Measurements from ENCODE around the gene KIF26B. TPM values are rescaled to one million over a fixed set of nuclear protein-coding genes. Genes with fewer than 3 reads are reported as not detected.

Gene KIF26B
- polyA plus RNA-seq, 1 donor (not counting 4 experiments of a cell fraction or from before 2014, with no cell fraction given), result 0.58 TPM

- peak; percentile 93 for FAIRE-seq
- Histone ChIP-seq H2AFZ (ENCODE audit: control insufficient read depth, low read length) (no peak overlapping the region), H3K4me3 (ENCODE audit: control insufficient read depth in 2 of 3, extremely low read depth in 1 of 3, insufficient read depth in 2 of 3, low read depth in 1 of 3, low read length in 3 of 3) (no peak overlapping the region), H4K20me1 (ENCODE audit: control insufficient read depth, extremely low read depth, insufficient read depth, low read length) (no peaks in the 10 kb centered on the region), H3K9me3 (ENCODE audit: control insufficient read depth, low read depth, low read length) (no peaks in the 10 kb centered on the region), H3K9me1 (ENCODE audit: control insufficient read depth, extremely low read depth, insufficient read depth, low read length) (no peaks in the 10 kb centered on the region), H3K79me2 (ENCODE audit: control insufficient read depth, insufficient read depth, low read length) (no peaks in the 10 kb centered on the region), H3K9ac (ENCODE audit: control insufficient read depth, extremely low read depth, insufficient read depth, low read length) (no peak overlapping the region), H3K4me1 (ENCODE audit: control insufficient read depth, extremely low read depth, insufficient read depth, low read length) (peaks cover 4% of the 10 kb centered on the region), H3K27ac (ENCODE audit: control insufficient read depth, insufficient read depth, low read length) (no peak overlapping the region), H3K36me3 (ENCODE audit: control insufficient read depth in 2 of 2, extremely low read depth in 1 of 2, insufficient read depth in 2 of 2, low read length in 2 of 2) (no peaks in the 10 kb centered on the region), H3K4me2 (ENCODE audit: control insufficient read depth, extremely low read depth, insufficient read depth, low read depth, low read length) (peak overlapping the region; percentile 14), H3K27me3 (ENCODE audit: control insufficient read depth, extremely low read depth, insufficient read depth, low read length) (no peaks in the 10 kb centered on the region)
- dilution Hi-C loops (cut with MboI; ENCODE audit: extremely low pct_ligation_motif_present, low sequenced_read_pairs), result no loop called here
- TF ChIP-seq EZH2 (IDR thresholded peaks at IDR 0.05; ENCODE audit: low read length), result no peak
- TF ChIP-seq, protein P1, sequence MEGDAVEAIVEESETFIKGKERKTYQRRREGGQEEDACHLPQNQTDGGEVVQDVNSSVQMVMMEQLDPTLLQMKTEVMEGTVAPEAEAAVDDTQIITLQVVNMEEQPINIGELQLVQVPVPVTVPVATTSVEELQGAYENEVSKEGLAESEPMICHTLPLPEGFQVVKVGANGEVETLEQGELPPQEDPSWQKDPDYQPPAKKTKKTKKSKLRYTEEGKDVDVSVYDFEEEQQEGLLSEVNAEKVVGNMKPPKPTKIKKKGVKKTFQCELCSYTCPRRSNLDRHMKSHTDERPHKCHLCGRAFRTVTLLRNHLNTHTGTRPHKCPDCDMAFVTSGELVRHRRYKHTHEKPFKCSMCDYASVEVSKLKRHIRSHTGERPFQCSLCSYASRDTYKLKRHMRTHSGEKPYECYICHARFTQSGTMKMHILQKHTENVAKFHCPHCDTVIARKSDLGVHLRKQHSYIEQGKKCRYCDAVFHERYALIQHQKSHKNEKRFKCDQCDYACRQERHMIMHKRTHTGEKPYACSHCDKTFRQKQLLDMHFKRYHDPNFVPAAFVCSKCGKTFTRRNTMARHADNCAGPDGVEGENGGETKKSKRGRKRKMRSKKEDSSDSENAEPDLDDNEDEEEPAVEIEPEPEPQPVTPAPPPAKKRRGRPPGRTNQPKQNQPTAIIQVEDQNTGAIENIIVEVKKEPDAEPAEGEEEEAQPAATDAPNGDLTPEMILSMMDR (optimal IDR thresholded peaks at IDR 0.05 in 1 of 3, IDR thresholded peaks at IDR 0.05 in 1 of 3, conservative IDR thresholded peaks at IDR 0.05 in 1 of 3; ENCODE audit: extremely low read depth in 1 of 3, insufficient read depth in 2 of 3, low read length in 3 of 3), result peak in 1 of 3 experiments; percentile 9
- DNase-seq (ENCODE audit: low read depth, low spot score), result peak; percentile 35
These were observed 345.8 kb downstream of the KIF26B start for GRCh38 chr1:245500546-245500945.

GRCh38 chr1:245501633-245502032, 346.8 kb downstream of the KIF26B start:
- Histone ChIP-seq H3K9me1 (ENCODE audit: control insufficient read depth, extremely low read depth, insufficient read depth, low read length) (no peaks in the 10 kb centered on the region), H3K36me3 (ENCODE audit: control insufficient read depth in 2 of 2, extremely low read depth in 1 of 2, insufficient read depth in 2 of 2, low read length in 2 of 2) (no peaks in the 10 kb centered on the region), H3K4me1 (ENCODE audit: control insufficient read depth, extremely low read depth, insufficient read depth, low read length) (peaks cover 4% of the 10 kb centered on the region), H3K9me3 (ENCODE audit: control insufficient read depth, low read depth, low read length) (no peaks in the 10 kb centered on the region), H2AFZ (ENCODE audit: control insufficient read depth, low read length) (no peak overlapping the region), H3K27me3 (ENCODE audit: control insufficient read depth, extremely low read depth, insufficient read depth, low read length) (no peaks in the 10 kb centered on the region), H3K4me3 (ENCODE audit: control insufficient read depth in 2 of 3, extremely low read depth in 1 of 3, insufficient read depth in 2 of 3, low read depth in 1 of 3, low read length in 3 of 3) (no peak overlapping the region), H4K20me1 (ENCODE audit: control insufficient read depth, extremely low read depth, insufficient read depth, low read length) (no peaks in the 10 kb centered on the region), H3K9ac (ENCODE audit: control insufficient read depth, extremely low read depth, insufficient read depth, low read length) (no peak overlapping the region), H3K4me2 (ENCODE audit: control insufficient read depth, extremely low read depth, insufficient read depth, low read depth, low read length) (no peak overlapping the region), H3K79me2 (ENCODE audit: control insufficient read depth, insufficient read depth, low read length) (no peaks in the 10 kb centered on the region), H3K27ac (ENCODE audit: control insufficient read depth, insufficient read depth, low read length) (no peak overlapping the region)
- TF ChIP-seq, protein P1 (optimal IDR thresholded peaks at IDR 0.05 in 1 of 3, IDR thresholded peaks at IDR 0.05 in 1 of 3, conservative IDR thresholded peaks at IDR 0.05 in 1 of 3; ENCODE audit: extremely low read depth in 1 of 3, insufficient read depth in 2 of 3, low read length in 3 of 3), result no peak
- no peak for TF ChIP-seq EZH2 (IDR thresholded peaks at IDR 0.05; ENCODE audit: low read length)
- DNase-seq (ENCODE audit: low read depth, low spot score) (no peak), FAIRE-seq (no peak)
- dilution Hi-C loops (cut with MboI; ENCODE audit: extremely low pct_ligation_motif_present, low sequenced_read_pairs), result no loop called here
